Fibroblast of lung (primary cell): ENCODE data around the gene RERE.

ENCODE experiments used
- EZH2 ChIP-seq: IDR thresholded peaks from 2 replicates; pipeline ENCODE4 v1.5.1; 2012; ENCODE audit warnings: low read length, control low read depth, mild to moderate bottlenecking; ENCODE audit errors: missing control alignments
- TF ChIP-seq, protein P1 (sequence below), 2 donors: IDR thresholded peaks in 1 of 2; conservative IDR thresholded peaks in 1 of 2; 1 replicate in 1 of 2; 2 replicates in 1 of 2; pipeline ENCODE4 v1.5.1; 2011 to 2012; ENCODE audit warnings: low read length in 2 of 2, control low read depth in 1 of 2, inconsistent platforms in 1 of 2, low read depth in 1 of 2, mild to moderate bottlenecking in 1 of 2

GRCh38 chr1:8698937-8699447 is 118.4 kb downstream of the RERE start:
- TF ChIP-seq, protein P1, sequence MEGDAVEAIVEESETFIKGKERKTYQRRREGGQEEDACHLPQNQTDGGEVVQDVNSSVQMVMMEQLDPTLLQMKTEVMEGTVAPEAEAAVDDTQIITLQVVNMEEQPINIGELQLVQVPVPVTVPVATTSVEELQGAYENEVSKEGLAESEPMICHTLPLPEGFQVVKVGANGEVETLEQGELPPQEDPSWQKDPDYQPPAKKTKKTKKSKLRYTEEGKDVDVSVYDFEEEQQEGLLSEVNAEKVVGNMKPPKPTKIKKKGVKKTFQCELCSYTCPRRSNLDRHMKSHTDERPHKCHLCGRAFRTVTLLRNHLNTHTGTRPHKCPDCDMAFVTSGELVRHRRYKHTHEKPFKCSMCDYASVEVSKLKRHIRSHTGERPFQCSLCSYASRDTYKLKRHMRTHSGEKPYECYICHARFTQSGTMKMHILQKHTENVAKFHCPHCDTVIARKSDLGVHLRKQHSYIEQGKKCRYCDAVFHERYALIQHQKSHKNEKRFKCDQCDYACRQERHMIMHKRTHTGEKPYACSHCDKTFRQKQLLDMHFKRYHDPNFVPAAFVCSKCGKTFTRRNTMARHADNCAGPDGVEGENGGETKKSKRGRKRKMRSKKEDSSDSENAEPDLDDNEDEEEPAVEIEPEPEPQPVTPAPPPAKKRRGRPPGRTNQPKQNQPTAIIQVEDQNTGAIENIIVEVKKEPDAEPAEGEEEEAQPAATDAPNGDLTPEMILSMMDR (conservative IDR thresholded peaks at IDR 0.05 in 1 of 2, IDR thresholded peaks at IDR 0.05 in 1 of 2; ENCODE audit: low read depth in 1 of 2, low read length in 2 of 2) = no peak
- no peak for TF ChIP-seq EZH2
